ENCODE results near the gene GNAI3.

The GNAI3 gene

DNA sequence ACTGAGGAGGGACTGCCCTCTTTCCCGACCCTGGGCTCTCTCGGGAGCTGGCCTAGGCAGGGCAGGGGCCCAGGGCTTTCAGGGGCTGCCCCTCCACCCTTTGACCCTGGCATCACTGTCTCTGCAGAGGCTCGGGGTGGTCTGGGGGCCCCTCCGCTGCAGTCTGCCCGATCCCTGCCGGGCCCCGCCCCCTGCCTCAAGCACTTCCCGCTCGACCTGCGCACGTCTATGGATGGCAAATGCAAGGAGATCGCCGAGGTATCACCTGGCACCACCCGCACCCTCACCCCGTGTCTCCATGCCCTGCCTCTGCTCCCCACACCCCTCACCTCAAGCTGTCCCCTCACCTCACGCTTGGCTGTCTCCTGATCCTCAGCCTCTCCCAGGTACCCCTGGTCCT is 76.8 kb downstream of the GNAI3 start:
- no peak for DNase-seq

DNA sequence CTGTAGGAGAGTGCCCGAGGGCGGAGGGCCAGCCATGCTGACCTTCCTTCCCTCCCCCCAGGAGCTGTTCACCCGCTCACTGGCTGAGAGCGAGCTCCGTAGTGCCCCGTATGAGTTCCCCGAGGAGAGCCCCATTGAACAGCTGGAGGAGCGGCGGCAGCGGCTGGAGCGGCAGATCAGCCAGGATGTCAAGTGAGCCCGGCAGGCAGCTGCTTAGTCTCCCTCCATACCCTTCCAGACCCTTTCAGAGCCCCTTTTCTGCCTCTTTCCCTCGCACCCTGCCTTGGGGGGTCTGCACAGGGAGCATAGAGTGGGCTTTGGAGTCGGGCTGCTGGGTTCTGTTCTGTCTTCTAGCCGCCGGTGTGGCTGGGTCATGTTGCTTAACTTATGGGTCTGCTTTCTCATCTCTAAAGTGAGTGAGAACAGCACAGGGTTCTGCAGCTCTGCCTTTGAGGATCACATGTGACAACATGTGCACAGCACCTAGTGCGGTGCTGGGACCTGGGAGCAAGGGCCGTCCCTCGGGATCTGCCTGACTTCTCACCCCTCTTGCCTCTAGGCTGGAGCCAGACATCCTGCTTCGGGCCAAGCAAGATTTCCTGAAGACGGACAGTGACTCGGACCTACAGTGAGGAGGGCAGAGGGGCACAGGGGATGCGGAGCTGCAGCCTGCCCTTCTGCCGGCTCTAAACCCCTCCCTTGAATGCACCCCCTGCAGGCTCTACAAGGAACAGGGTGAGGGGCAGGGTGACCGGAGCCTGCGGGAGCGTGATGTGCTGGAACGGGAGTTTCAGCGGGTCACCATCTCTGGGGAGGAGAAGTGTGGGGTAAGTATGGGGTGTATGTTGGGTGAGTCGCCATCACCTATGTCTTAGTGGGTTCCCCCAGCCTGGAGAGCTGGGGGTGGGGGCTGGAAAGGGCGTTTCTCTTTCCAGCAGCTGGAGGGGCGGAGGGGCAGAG is 77.5 kb downstream of the GNAI3 start:
- no peak for DNase-seq

DNA sequence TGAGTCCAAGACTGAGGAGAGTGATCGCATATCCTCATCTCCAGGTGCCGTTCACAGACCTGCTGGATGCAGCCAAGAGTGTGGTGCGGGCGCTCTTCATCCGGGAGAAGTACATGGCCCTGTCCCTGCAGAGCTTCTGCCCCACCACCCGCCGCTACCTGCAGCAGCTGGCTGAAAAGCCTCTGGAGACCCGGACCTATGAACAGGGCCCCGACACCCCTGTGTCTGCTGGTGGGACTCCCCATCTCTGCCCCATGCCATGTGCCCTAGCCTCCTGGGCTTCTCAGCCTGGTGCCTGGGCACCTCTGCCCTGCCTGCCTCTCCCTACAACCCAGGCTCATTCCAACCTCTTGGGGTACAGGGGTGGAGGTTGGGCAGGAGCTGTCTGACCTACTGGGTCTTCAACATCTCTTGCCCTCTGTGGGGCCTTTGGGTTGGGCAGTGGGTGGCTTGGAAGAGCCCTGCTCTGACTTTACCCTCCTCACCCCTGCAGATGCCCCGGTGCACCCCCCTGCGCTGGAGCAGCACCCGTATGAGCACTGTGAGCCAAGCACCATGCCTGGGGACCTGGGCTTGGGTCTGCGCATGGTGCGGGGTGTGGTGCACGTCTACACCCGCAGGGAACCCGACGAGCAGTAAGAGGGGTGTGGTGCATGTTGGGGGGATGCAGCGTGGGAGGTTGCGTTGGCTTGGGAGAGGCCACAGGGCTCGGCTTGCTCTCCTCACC is 78.4 kb downstream of the GNAI3 start:
- DNase-seq = no peak

DNA sequence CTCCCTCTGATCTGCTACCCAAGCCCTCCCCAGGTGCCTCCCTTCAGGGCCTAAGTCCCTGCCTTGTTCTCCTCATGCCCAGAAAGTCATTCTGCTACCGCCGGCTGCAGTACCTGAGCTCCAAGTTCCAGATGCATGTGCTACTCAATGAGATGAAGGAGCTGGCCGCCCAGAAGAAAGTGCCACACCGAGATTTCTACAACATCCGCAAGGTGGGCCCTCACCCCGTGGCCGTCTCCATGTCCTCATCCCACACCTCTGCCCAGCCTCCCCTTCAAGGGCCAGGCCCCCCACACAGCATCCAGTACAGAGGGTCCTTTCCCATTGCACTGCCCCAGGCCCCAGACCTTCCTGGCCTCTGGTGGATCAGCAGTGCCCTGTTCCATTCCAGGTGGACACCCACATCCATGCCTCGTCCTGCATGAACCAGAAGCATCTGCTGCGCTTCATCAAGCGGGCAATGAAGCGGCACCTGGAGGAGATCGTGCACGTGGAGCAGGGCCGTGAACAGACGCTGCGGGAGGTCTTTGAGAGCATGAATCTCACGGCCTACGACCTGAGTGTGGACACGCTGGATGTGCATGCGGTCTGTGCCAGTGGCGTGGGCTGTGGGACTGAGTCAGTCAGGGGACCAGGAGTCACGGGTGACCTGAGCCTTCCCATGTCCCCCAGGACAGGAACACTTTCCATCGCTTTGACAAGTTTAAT is 79.4 kb downstream of the GNAI3 start:
- DNase-seq = no peak

DNA sequence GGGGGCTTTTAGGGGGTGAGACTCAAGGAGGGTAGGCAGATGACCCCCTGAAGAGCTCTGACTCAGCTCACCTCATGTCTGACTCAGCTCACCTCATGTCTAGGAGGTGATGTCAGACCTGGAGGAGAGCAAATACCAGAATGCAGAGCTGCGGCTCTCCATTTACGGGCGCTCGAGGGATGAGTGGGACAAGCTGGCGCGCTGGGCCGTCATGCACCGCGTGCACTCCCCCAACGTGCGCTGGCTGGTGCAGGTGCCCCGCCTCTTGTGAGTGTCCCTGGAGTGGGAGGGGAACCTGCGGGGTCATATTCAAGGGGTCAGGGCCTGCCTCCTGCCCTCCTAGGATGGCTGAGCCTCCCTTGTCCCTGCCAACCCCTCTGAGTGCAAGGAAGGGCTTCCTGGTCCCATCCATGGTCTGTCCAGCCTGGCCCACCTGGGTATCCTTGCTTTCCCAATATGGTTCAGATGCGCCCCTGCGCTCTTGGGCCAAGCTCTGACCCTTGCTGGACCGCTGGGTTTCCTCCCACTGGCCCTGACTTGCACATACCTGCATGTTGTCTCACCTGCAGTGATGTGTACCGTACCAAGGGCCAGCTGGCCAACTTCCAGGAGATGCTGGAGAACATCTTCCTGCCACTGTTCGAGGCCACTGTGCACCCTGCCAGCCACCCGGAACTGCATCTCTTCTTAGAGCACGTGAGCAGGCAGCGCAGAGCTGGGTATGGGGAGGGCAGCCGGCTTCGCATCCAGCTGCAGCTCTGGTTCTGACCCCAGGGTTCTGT is 80.3 kb downstream of the GNAI3 start:
- no peak for DNase-seq

DNA sequence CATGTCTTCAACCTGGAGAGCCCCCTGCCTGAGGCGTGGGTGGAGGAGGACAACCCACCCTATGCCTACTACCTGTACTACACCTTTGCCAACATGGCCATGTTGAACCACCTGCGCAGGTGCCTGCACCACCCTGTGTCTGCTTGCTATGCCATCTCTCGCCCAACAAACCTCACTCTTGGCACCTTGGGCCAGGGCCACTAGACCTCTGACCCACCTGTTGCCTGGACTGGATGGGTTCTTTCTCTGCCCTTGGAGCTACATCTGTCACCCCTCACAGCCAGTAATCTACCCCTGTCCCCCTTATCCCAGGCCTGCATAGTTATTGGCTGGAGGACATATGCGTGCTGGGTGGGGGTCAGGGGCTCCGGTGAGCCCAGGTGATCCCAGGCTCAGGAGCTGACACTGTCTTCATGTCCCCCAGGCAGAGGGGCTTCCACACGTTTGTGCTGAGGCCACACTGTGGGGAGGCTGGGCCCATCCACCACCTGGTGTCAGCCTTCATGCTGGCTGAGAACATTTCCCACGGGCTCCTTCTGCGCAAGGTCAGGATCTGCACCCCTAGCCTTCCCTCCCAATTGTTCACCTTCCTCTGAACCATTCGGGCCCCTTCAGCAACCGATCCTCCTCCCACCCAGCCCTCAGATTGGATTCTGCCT is 81.1 kb downstream of the GNAI3 start:
- no peak for DNase-seq

DNA sequence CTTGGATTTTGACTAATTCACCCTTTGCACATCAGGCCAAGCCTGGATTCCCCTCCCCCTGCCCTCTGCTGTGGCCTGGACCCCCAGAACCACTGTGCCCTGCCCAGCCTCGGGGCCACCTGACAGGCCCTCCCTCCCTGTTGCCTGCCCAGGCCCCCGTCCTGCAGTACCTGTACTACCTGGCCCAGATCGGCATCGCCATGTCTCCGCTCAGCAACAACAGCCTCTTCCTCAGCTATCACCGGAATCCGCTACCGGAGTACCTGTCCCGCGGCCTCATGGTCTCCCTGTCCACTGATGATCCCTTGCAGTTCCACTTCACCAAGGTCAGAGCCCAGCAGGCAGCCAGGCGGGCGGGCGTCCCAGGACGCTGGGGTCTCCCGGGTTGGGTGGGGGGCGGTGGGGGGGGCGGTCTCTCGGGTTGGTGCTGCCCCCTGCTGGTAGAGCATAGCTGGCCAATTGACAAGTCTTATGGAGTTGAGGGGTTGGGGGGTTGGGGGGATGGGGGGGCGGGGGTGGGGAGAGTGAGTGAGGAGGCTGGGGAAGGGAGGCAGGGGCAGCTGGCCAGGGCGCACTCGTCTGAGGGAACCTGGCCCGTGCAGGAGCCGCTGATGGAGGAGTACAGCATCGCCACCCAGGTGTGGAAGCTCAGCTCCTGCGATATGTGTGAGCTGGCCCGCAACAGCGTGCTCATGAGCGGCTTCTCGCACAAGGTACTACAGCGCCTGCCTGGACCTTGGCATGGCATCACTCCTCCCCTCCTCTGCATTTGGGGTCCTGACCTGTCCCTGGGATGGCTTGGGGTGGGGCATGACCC is 81.9 kb downstream of the GNAI3 start:
- DNase-seq = no peak

DNA sequence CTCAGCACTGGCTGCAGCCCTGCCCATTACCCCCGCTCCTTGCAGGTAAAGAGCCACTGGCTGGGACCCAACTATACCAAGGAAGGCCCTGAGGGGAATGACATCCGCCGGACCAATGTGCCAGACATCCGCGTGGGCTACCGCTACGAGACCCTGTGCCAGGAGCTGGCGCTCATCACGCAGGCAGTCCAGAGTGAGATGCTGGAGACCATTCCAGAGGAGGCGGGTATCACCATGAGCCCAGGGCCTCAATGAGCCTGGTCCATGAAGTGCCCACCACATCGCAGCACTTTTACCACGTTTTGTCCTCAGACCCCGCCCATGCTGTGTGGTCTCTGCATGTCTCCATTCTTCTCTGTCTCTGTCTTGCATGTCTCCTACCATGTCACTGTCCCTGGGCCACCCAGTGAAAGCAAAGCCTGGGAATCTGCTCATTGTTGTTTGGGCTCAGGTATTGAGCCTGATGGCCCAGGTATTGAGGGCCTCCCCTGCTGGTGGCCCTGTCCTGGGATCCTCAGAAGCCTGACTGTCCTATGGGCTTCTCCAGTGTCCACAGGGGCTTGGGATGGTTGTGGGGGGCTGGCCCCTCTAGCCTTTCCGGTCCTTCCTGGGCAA is 82.6 kb downstream of the GNAI3 start:
- DNase-seq = no peak

DNA sequence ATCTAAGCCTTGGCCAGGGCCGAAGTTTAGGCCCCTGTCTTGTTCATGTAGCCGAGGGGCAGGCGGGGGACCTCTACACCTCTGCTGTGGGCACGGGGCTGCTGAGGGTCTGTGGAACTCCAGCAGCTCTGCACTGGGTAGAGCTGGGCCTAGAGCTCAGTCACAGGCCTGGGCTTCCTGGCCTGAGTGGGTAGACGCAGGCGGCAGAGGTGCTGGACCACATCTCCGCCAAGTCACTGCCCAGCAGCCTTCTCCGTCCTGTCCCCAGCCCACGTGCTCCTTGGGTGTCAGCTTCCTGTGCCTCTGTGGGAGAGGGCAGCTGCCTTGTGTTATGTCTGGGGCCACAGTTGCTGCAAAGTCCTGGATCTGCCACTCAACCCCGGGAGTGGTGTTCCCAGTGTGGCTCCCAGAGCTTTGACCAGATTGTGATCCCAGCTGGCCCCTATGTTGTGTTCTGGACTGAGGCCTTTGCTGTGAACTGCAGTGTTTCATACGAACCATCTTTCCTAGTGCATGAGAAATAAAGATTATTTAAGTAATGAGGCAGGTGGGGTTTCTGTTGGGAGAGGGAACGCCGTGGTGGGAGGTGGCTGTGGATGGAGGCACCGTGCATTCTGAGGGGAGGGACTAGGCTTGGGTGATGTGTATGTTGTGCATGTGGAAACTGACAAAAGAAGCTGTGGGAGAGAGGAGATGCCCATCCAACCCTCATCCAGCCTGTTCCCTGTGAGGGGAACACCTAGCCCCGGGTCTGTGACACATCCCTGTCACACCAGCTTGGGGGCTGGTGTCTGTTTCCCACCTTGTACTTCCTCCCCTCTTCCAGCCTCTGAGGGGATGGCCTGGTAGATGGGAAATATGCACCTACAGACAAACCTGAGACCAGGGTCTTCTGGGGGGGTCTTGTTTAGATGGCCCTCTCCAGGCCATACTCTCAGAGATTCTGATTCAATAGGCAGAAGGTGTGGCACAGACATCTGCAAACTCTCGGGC is 83.4 kb downstream of the GNAI3 start:
- DNase-seq = no peak

DNA sequence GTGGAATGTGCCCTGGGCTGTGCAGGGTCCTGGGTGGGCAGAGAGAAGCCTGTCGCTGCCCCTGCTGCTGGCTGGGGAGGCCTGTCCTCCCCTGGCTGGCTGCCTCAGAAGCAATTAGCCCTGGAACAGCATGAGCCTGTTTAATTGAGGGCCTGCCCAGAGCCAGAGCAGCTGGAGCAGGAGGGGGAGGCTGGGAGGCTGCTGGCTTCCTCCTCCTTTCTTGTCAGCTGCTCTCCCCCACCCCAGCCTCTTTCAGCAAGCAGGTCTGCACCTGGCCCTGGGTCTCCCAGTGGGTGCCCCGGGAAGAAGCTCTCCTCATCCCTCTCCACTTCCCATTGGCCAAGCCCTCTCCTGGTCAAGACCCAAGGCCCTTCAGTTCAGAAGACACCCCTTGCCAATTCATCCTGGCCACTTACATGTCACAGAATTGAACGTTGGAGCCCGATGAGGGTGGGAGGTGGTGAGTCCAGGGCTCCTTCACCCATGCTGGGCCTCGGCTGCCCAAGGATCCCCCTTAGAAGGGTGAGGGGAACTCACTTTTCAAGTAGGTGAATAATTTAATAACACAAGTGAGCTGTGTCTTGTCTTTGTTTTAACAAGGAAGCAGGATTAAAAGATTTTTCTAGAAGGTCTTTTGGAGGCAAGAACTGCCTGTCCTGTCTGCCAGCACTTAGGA is 84.4 kb downstream of the GNAI3 start:
- no peak for DNase-seq

DNA sequence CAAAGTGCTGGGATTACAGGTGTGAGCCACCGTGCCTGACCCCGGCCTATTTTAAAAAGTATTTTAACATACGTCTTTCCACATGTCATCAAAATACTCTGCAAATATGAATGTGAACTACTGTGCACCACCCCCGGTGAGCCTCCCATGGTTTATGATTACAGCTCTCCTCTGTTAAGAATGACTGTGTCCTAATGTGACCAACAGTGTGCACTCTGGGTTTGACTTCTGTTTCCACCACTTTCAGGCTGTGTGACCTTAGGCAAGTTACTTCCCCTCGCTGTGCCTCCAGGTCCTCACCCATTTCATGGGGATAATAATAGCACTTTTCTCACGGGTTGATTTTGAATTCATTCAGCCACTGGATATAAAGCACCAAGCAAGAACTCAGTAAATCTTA is 85.9 kb downstream of the GNAI3 start:
- DNase-seq = no peak

DNA sequence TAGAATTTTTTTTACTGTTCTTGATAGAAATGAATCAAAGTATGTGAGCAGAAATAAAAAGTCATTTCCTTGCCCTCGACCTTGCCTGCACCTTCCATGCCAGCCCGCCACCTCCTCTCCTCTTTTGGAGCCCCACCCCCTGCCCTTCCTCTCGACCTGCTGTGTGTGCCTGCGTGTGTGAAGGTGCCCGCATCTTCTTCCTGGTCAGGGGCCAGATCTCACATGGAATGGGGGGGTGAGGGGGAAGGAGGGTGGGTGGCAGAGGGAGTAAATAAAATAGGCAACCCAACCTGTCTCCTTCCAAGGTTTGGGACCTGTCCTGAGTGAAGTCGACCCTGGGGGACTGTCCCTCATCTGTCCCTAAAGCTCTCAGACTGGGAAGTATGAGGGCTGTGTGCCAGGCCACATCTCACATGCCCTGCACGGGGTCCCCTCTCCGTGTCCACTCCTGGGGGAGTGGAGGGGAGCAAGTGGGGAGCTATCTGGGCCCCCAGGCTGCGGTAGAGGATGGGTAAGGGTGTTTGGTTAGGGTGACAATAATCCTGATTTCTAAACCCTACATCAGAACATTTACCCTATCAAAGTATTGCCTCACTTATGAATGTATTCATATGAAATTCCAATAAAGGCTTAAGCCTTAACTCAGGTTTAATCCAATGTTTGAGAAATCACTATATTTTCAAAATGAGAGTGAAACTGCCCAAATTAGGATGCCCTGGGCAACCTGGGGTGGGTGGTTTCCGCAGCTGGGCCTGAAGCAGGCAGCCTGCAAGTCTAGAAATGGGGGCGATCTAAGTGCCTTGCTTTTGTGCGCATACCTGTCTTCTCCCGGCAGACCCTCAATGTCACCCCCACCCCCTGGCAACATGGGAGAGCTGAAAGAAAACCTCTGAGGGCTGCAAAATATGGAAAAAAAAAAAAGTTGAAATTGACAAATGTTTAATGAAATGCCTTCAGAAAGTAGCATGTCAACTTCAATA is 86.6 kb downstream of the GNAI3 start:
- DNase-seq = no peak

DNA sequence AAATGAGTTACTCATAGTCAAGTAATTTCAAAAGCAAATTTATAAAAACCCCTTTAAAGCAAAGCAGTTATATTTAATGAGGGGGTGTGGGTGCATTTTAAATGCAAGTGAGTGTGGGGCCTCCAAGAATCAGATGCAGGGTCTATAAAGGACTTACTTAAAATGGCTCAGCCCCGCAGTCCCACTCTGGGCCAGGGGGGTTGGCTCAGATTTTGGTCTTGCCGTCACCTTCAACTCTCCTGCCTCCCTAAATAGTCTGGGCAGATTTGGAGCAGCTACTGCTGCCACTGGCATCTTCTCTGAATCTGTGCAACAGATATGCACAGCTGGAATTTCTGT is 87.4 kb downstream of the GNAI3 start:
- DNase-seq = no peak

DNA sequence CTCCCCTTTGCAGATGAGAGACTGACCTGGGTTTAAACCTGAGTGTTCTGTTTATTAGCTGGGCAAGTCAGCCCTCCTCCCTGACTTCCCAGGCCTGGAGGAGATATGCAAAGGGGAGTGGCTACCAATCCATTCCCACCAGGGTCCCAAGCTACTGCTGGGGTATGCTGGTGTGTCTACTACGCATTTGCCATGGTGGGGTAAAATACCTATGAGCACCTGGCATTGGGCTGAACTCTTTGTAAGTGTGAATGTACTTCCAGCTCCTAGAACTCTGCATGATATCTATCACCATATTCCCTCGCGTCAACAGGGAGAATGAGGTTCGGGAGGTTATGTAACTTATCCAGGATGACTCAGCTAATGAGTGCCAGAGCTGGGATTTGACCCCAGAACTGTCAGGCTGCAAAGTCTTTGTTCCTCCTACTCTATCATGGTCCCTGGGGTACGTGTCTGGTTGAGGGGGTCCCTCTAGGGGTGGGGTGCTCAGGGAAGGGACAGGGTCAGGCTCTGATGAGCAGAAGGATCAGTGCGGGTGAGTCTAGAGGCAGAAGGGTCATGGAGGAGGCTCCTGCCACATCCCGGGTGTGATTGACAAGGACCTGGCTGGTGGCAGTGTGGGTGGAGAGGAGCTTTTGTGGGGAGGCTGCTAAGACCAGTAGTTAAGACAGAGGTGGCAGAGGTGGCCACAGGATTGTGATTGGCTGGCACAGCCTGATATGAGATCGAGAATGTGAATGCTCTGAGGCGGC is 88.0 kb downstream of the GNAI3 start:
- DNase-seq = no peak

DNA sequence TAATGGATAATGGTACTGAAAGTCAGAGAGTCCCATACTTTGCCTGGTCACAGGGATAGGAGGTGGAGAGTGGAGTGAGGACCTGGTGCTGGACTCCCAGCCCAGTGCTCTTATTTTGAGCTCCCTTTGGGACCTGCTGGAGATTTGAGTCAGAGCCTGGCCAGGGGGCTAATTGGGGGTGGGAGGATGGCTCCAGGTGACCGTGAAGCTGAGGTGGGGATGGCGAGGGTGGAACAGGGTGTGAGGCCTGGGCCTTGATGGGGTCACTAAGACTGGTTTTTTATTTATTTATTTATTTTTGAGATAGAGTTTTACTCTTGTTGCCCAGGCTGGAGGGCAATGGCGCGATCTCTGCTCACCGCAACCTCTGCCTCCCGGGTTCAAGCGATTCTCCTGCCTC is 89.0 kb downstream of the GNAI3 start:
- DNase-seq = no peak

DNA sequence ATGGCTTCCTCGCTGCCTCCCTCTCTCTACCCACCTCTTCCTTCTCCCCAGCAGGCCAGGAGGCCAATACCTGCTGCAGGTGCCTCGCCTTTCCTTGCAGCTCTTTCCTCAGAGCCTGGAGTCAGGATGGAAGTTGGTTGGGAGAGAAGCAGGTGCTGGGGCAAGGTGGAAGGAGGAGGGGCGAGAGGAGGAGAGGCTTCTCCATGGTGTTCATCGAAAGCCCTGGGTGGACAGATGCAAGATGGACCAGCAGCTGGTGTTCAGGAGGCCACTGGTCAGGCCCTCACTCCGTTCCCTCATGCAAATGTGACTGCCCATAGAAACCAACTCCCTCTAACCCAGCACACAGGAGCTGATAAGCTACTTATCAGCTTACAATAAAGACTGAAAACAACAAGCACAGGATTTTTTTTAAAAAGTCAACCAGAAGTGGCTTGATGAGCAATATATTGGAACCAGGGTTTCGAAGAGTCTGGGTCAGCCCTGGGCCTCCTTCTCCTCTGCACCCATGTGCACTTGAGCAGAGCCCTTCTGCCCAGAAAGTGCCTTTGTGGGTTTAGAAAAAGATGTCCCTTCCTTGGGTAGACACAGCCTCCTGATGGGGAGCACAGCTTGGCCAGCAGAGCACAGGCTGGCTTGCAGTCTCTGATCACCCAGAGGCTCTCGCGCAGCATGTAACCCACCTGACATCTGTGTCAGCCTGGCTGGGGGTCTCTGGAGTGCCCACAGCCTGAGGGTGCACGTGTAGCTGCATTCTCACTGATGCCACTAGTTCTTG is 90.8 kb downstream of the GNAI3 start:
- no peak for DNase-seq

All from CD4-positive, alpha-beta T cell treated with Interferon gamma for 1 hour (primary cell).